ENCODE data around the gene CYBA. TPM values are rescaled to one million over a fixed set of nuclear protein-coding genes. Genes with fewer than 3 reads are reported as not detected.

CYBA gene
- total and polyA plus RNA-seq, 2 of the 4 experiments (the other 2 are of a cell fraction) = 65.6 to 169 TPM

DNA sequence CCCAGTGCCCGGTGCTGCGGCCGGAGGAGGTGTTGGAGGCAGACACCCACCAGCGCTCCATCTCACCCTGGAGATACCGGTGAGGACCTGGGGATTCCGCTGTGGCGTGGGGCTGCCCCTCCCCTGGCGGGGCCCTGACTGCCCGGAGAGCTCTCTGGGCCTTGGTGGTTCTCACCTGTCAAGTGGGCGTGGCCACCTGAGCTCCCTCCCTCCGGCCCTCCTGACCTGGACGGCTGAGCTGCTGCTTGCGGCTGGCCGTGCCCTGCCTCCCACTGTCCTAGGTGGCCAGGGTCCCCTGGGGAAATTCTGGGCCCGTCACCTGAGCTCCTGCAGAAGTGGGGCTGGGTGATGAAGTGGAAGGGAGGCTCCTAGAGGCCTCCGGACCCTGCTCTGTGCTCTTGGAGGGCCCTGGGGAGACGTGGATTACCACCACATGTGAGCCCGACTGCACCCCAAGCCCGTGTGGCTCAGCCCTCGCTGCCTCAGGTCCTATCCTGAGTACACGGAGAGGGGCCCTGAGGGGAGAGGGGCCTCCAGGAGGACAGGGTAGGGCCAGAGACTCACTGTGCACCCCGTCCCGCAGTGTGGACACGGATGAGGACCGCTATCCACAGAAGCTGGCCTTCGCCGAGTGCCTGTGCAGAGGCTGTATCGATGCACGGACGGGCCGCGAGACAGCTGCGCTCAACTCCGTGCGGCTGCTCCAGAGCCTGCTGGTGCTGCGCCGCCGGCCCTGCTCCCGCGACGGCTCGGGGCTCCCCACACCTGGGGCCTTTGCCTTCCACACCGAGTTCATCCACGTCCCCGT lies 11.4 kb downstream of the CYBA start:
- DNase-seq (no peak), ATAC-seq (ENCODE audit: low read depth) (no peak)
- H3K4me3 ChIP-seq (ENCODE audit: insufficient read depth, low read depth, low read length) = no peak overlapping the region
- no peak overlapping the region for H3K9ac ChIP-seq (ENCODE audit: low read depth, low read length)
- no peak for TF ChIP-seq CHD1 (IDR thresholded peaks at IDR 0.05; ENCODE audit: low read depth, low read length)
- no peak for TF ChIP-seq NFE2L2 (IDR thresholded peaks at IDR 0.05; ENCODE audit: low read depth, low read length)
- no peak for TF ChIP-seq RAD21 (IDR thresholded peaks at IDR 0.05; ENCODE audit: low read length)
- no peak for TF ChIP-seq BHLHE40 (IDR thresholded peaks at IDR 0.05; ENCODE audit: low read depth, low read length)
- TF ChIP-seq SMC3 (IDR thresholded peaks at IDR 0.05; ENCODE audit: low read depth, low read length) = no peak
- TF ChIP-seq, protein P1, sequence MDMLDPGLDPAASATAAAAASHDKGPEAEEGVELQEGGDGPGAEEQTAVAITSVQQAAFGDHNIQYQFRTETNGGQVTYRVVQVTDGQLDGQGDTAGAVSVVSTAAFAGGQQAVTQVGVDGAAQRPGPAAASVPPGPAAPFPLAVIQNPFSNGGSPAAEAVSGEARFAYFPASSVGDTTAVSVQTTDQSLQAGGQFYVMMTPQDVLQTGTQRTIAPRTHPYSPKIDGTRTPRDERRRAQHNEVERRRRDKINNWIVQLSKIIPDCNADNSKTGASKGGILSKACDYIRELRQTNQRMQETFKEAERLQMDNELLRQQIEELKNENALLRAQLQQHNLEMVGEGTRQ (IDR thresholded peaks at IDR 0.05; ENCODE audit: low read depth, low read length) = no peak
- TF ChIP-seq, protein P2, sequence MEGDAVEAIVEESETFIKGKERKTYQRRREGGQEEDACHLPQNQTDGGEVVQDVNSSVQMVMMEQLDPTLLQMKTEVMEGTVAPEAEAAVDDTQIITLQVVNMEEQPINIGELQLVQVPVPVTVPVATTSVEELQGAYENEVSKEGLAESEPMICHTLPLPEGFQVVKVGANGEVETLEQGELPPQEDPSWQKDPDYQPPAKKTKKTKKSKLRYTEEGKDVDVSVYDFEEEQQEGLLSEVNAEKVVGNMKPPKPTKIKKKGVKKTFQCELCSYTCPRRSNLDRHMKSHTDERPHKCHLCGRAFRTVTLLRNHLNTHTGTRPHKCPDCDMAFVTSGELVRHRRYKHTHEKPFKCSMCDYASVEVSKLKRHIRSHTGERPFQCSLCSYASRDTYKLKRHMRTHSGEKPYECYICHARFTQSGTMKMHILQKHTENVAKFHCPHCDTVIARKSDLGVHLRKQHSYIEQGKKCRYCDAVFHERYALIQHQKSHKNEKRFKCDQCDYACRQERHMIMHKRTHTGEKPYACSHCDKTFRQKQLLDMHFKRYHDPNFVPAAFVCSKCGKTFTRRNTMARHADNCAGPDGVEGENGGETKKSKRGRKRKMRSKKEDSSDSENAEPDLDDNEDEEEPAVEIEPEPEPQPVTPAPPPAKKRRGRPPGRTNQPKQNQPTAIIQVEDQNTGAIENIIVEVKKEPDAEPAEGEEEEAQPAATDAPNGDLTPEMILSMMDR (conservative IDR thresholded peaks at IDR 0.05; ENCODE audit: low read depth, low read length) = no peak
- no peak for TF ChIP-seq RFX5 (IDR thresholded peaks at IDR 0.05; ENCODE audit: low read depth, low read length)
- TF ChIP-seq, protein P3, sequence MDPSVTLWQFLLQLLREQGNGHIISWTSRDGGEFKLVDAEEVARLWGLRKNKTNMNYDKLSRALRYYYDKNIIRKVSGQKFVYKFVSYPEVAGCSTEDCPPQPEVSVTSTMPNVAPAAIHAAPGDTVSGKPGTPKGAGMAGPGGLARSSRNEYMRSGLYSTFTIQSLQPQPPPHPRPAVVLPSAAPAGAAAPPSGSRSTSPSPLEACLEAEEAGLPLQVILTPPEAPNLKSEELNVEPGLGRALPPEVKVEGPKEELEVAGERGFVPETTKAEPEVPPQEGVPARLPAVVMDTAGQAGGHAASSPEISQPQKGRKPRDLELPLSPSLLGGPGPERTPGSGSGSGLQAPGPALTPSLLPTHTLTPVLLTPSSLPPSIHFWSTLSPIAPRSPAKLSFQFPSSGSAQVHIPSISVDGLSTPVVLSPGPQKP (IDR thresholded peaks at IDR 0.05; ENCODE audit: borderline replicate concordance, low read depth, low read length) = no peak
- TF ChIP-seq RCOR1 (IDR thresholded peaks at IDR 0.05; ENCODE audit: insufficient replicate concordance, low read length) = no peak
- TF ChIP-seq MAZ (IDR thresholded peaks at IDR 0.05; ENCODE audit: borderline replicate concordance, low read depth, low read length) = no peak
- H2BK20ac ChIP-seq (ENCODE audit: low read depth, low read length) = no peak overlapping the region
- no peak overlapping the region for H2AK9ac ChIP-seq (replicated peaks; ENCODE audit: low read depth, low read length, poor library complexity)
- no peak overlapping the region for H3K4ac ChIP-seq (ENCODE audit: low read depth, low read length)
- no peak overlapping the region for H2BK5ac ChIP-seq (ENCODE audit: low read depth, low read length, poor library complexity, severe bottlenecking)
- H3K14ac ChIP-seq (replicated peaks; ENCODE audit: low read depth, low read length) = no peak overlapping the region
- no peak overlapping the region for H3K18ac ChIP-seq (ENCODE audit: low read depth, low read length)
- ChIA-PET POLR2A (ENCODE audit: unreplicated experiment) (no interaction called here), CTCF (no interaction called here)
- WGBS, 2 experiments (ENCODE audit: extremely low coverage in 2 of 2, insufficient read length in 1 of 2) = 53% methylated on average over 34 of the region's 45 CpGs; no CpG with 5 or more reads in 1 of the 2 experiments
- no peak overlapping the region for H2BK15ac ChIP-seq (ENCODE audit: low read depth, low read length)
- no peak overlapping the region for H4K91ac ChIP-seq (ENCODE audit: insufficient read depth, low read depth, low read length)
- no peaks in the 10 kb centered on the region for H3K9me3 ChIP-seq (ENCODE audit: control insufficient read depth, insufficient read depth, low read length)
- H3K4me2 ChIP-seq (ENCODE audit: low read depth, low read length) = no peak overlapping the region
- H3K36me3 ChIP-seq (ENCODE audit: control insufficient read depth, insufficient read depth, low read length) = peaks cover 3% of the 10 kb centered on the region; the same call in 1 of the 2 replicates
- no peaks in the 10 kb centered on the region for H3K79me1 ChIP-seq (ENCODE audit: low read depth in 1 of 2, low read length in 2 of 2)
- no peak overlapping the region for H4K5ac ChIP-seq (ENCODE audit: low read depth, low read length)
- H3K27ac ChIP-seq (ENCODE audit: insufficient read depth, low read length) = no peak overlapping the region
- peak overlapping the region; percentile 51 for H2AFZ ChIP-seq (replicated peaks; ENCODE audit: low read length, poor library complexity)
- no peak overlapping the region for H3K23ac ChIP-seq (ENCODE audit: low read depth, low read length)
- no peak overlapping the region for H4K8ac ChIP-seq (ENCODE audit: low read depth in 2 of 2, low read length in 2 of 2)
- H4K20me1 ChIP-seq (ENCODE audit: insufficient read depth, low read length) = peaks cover 8% of the 10 kb centered on the region; the same call in 1 of the 2 replicates
- H3K4me1 ChIP-seq (ENCODE audit: control insufficient read depth, insufficient read depth, low read length) = peaks cover 8% of the 10 kb centered on the region
- no peak overlapping the region for H3K56ac ChIP-seq (ENCODE audit: extremely low read depth, insufficient read depth, low read length)
- peaks cover 2% of the 10 kb centered on the region; the same call in 1 of the 2 replicates for H3K9me1 ChIP-seq (ENCODE audit: insufficient read depth, low read length)
- peaks cover 27% of the 10 kb centered on the region for H3K27me3 ChIP-seq (ENCODE audit: control insufficient read depth, insufficient read depth, low read length)
- H2AK5ac ChIP-seq (ENCODE audit: low read depth, low read length) = no peak overlapping the region
- H2BK120ac ChIP-seq (ENCODE audit: low read depth, low read length) = no peak overlapping the region
- no TSS peak for BruUV-seq (replicated peaks)
- dilution Hi-C loops (cut with HindIII; ENCODE audit: low sequenced_read_pairs, unreplicated experiment) (no loop called here), intact Hi-C loops (cut with micrococcal nuclease) (no loop called here), in situ Hi-C loops (cut with MboI; ENCODE audit: low sequenced_read_pairs) (no loop called here)

Measured in IMR-90 (cell line).